ENCODE results near the gene DLEC1.

The DLEC1 gene

DNA sequence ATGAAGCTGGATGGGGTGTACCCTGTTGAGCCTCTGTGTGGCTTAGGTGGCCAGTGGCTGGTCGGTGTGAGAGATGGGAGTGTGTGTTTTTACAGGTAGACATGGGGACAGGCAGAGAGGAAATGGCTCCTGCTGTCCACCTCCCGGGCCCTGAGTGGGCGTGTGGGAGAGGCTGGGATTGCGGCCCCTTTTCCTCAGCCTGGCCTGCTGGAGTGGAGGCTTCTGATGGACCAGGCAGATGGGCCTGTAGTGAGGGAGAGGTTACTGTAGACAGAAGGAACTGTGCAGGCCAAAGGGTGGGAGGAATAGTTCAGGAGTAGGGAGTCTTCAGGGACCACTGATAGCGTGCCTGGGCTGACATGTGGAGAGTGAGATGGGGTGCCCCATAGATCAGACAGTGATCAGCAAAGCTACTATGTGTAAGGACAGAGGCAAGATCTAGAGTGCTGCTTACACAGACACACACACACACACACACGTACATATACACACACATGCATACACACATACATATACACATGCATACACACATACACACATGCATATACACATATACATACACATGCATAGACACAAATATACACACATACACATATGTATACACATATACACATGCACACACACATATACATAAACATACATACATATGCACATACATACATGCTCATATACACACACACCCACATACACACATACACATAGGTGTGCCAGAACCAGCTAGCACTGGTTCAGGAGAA is 71.5 kb downstream of the DLEC1 start:
- DNase-seq (ENCODE audit: low read depth), result no peak

DNA sequence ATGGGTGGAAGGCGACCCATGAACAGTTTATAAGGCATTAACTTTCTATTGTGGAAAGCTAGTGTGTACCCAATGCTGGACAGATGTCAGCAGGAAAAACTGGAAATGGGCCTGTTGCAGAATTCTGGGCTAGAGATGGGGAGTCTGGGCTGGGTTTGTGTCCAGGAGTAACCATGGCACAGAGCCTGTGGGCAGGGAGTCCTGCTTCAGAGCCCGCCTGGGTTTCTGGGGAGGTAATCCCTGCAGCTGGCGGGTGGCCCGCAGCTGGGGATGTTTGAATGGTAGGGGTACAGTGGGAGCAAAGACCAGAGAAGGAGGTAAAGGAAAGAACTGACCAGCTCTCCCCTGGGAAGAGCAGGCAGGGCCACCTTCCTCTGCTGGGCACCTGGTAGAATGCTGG is 72.2 kb downstream of the DLEC1 start:
- DNase-seq (ENCODE audit: low read depth), result no peak

GRCh38 chr3:38111696-38112377 is 72.8 kb downstream of the DLEC1 start:
- DNase-seq (ENCODE audit: low read depth), result no peak

DNA sequence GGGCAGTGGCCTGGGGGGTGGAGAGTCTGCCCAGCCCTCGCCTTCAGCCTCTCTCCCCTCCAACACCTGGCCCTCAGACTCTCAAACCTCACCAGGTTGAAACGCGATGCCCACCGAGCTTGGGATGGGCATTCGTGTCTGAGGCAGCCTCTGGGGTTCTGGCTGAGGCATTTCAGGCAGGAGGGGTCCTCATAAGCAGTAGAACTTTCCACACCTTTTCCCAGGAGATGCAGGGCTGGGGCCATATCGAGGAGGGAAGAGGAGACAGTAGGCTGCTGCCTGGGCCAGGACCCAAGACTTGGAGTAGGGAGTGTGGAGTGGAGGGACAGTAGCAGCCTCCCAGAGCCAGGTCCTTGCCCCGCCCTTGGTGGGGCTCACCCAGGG is 73.4 kb downstream of the DLEC1 start:
- DNase-seq (ENCODE audit: low read depth), result no peak

DNA sequence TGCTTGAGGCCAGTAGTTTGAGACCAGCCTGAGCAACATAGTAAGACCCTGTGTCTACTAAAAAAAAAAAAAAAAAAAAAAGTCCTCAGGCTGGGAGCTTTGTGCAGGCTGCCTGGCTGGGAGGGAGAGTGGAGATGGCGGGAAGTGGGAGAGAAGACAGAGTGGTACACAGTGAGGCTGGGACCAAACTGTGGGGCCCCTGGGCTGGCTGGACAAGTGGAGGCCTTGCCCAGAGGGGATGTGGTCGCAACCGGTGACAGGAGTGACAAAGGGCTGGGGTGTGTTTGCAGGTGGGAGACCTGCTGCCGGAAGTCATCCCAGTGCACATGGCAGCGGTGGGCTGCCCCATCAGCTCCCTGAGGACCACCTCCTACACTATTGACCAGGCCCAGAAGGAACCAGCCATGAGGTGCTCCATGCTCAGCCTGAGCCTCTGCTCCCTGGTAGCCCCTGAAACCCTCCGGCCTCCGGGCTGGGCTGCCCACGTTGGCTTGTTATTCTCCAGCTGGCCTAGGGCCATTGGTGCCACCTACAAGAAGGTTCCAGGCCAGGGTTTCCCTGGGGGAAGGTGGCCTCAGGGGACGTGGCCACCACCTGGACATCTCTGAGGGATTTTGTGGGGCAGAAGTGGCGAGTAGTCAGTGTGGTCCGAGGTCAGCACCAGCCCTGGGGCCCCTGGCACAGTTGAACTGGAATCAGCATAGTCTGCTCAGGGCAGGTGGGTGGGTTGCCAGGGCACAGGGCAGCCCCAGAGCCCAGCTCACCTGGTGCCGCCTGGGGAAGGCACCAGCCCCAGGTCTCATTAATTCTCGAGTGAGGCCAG is 75.3 kb downstream of the DLEC1 start:
- no peak for DNase-seq (ENCODE audit: low read depth)

DNA sequence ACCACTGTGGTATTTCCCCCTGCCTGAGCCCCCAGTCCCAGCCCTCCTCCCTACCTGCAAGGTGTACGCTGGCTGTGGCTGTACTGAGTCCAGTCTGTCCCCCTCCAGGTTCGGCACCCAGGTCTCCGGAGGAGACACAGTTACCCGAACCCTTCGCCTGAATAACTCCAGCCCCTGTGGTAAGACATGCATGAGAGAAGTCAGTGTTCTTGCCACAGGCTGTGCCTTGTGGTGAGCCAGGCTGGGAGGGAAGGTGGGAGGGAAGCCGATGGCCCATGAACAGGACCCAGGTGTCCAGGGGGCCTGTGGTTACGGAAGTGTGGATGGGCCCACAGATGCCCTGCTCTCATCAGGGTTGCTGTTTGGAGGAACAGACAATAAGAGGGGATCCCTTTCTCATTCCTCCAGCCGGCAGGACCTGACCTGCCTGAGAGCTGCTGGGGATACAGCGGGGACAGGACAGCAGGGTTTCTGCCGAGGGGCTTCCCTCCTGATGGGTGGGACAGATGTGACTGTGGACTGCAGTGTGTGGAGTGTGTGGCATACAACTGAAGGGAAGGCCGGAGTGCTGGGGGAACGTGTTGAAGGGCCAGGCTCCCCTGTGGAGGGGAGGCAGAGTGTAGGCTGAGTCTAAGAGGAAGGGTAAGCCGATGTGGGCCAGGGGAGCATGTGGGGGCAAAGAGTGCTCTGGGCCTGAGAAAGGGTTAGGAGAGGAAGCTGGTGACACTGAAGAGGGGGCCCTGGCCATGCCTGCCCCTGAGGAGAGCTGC is 76.1 kb downstream of the DLEC1 start:
- DNase-seq (ENCODE audit: low read depth), result no peak

- no peak for DNase-seq (ENCODE audit: low read depth)
Observed at GRCh38 chr3:38115645-38116427, 76.8 kb downstream of the DLEC1 start.

DNA sequence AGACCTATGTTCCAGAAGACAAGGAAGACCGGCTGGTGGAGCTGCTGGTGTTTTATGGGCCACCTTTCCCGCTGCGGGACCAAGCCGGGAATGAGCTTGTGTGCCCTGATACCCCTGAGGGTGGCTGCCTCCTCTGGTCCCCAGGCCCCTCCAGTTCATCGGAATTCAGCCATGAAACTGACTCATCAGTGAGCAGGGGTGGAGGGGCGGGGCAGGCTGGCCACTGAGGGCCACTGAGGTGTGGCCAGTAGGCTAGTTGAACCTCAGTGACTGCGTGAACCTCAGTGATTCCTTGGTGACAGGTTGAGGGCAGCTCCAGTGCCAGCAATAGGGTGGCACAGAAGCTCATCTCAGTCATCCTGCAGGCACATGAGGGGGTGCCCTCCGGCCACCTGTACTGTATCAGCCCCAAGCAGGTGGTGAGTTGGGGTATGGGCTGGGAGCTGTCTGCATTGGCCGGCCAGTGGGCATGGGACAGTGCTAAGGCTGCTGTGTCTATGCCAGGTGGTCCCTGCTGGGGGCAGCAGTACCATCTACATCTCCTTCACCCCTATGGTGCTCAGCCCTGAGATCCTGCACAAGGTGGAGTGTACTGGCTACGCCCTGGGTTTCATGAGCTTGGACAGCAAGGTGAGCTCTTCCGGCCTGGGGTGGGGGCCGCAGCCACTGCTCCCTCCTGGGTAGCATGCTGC is 77.6 kb downstream of the DLEC1 start:
- DNase-seq (ENCODE audit: low read depth), result no peak

- DNase-seq (ENCODE audit: low read depth), result no peak
Observed at GRCh38 chr3:38117163-38117716, 78.2 kb downstream of the DLEC1 start.

- peak; percentile 70 for DNase-seq (ENCODE audit: low read depth)
Observed at GRCh38 chr3:38117748-38118420, 78.9 kb downstream of the DLEC1 start.

DNA sequence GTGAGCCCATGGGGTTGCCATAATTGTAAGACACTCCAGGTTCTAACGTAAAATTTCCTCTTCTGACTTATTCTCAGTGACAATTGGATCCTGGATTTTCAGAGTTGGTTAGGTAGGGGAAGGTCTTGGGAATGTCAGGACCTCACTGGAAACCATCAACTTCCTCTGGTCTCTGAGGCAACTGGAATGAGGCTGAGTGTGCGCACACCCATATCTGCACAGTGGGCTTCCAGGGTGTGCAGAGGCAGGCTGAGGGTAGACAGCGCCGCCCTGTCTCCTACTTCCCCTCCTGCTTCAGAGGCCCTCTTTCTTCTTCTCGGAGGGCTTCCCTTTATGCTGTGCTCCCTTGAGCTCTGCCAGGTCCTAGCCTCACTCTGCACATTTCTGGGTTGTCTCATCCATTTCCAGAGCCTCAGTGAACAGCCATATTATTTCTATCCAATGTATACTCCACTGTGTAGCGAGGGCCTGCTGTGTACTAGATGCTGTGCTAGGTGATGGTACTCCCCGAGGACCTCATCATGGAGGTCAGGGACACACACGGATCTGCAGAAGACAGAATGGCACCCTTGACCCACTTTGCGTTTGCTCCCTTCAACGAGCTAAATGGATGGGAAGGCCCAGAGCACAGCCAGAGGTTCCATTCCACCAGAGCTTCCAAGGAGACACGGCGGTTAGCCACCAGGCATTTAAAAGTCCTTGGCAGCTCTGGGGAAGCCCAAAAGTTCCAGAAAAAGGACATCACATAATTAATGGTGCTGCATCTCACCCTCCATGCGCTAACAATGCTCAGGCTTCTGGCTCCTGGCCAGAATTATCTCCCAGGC is 79.6 kb downstream of the DLEC1 start:
- DNase-seq (ENCODE audit: low read depth), result no peak

- no peak for DNase-seq (ENCODE audit: low read depth)
Observed at GRCh38 chr3:38119248-38119544, 80.2 kb downstream of the DLEC1 start.

DNA sequence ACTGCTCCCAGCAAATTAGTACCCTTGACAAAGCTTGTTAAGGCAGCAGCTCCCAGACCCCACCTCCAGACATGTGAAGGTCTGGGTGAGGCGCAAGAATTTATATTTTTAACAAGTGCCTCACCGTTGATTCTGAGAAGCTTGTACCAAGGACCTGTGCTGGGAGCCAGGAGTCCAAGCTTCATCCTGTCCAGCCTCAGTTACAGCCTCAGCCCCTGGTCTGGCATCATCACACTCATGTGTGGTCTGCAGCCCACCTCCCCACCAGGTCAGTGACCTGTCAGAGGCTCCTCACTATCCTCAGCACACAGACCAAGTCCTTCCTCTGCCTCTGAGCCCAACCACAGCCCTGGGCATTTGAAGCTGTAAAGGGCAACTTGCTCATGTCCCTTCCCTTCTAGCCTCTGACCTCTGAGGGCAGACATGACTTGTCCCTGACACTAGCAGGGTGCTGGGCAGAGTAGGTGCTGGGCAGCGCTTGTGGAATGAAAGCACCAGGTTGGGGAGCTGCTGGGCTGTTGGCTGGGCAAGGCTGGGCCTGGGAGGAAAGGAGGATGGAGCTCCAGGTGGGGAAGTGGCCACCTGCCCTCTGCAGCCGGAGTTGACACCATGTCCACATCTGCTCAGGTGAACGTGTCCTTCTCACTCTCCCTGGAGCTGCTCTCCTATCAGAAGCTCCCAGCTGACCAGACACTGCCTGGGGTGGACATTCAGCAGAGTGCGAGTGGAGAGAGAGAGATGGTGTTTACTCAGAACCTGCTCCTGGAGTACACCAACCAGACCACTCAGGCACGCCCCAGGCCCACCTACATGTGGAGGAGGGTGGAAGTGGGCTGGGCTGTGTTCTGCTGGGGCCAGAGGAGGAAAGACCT is 81.0 kb downstream of the DLEC1 start:
- DNase-seq (ENCODE audit: low read depth), result no peak

- no peak for DNase-seq (ENCODE audit: low read depth)
Observed at GRCh38 chr3:38120693-38121450, 81.9 kb downstream of the DLEC1 start.

DNA sequence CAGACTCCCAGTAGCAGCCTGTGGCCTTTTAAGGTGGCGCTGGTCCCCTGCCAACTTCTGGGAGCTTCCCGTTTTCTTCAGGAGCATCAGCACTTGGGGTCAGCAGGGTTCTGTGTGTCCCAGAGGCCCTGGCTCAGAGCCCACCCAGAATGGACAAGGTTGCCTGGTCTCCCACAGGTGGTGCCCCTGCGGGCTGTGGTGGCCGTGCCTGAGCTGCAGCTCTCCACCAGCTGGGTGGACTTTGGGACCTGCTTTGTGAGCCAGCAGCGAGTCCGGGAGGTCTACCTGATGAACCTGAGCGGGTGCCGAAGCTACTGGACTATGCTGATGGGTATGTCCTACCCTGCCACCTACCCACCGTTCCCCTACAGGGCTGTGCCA is 82.4 kb downstream of the DLEC1 start:
- no peak for DNase-seq (ENCODE audit: low read depth)

DNA sequence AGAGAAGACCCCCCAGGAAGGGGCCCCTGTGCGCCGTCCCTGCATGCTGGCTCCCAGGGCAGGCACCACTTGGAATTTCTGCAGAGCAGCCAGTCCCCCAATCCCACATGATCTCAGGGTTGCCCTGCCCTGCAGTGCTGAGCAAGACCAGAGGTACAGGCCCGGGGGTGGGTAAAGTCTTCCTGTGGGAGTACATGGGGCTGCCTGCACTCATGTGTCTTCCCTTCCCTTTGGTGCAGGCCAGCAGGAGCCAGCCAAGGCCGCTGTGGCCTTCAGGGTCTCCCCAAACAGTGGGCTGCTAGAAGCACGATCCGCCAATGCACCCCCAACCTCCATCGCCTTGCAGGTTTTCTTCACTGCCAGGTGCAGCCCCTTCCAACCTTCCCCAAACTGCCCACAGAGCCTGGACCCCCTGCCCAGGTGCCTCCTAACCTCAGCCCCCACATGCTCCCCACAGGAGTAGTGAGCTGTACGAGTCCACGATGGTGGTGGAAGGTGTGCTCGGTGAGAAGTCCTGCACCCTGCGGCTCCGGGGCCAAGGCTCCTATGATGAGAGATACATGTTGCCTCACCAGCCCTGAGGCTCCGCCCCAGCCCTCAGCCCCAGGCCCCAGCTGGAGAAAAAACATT is 82.9 kb downstream of the DLEC1 start:
- no peak for DNase-seq (ENCODE audit: low read depth)

DNA sequence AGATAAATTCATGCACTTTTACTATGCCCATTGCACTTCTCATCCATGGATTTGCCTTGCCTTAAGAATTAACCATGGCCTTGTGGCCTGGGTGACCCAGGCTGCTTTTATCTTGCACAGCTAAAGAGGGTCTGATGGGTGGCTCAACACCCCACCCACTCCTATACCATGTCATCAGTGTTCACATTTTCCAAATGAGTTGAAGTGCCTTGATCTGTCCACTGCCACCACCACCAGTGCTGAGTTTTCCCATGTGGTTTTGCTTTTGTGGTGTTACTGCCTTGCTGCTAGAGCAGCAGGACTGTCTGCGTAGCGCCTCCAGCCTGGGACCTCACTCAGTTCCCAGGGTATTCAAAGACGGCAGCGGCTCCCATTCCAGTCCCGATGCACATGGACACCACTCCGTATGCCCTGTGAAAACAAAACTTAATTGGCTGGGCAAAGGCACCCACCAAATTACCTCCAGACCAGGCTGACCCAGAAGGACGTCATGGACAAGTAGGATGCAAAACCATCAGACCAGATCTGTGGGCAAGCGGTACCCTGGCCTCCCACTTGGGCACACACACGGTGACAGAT is 83.8 kb downstream of the DLEC1 start:
- DNase-seq (ENCODE audit: low read depth), result no peak

Measured in activated T-cell treated with anti-CD3 and anti-CD28 coated beads for 48 hours (primary cell).